PFSK-1 (cell line): ENCODE measurements around the gene TMEM181.

ENCODE experiments used
- FOXP2 ChIP-seq: optimal IDR thresholded peaks from 2 replicates; pipeline ENCODE3; 2011; ENCODE audit warnings: borderline replicate concordance, control low read depth, inconsistent platforms; ENCODE audit not compliant: insufficient read depth; ENCODE audit errors: extremely low read length, extremely low read depth
- POLR2AphosphoS5 ChIP-seq: IDR thresholded peaks from 2 replicates; pipeline ENCODE4 v1.6.1; 2012; ENCODE audit warnings: low read depth, mild to moderate bottlenecking, control low read depth, low read length, moderate library complexity
- SIN3A ChIP-seq: IDR thresholded peaks from 2 replicates; pipeline ENCODE4 v1.6.1; 2012; ENCODE audit warnings: mild to moderate bottlenecking, low read length, moderate library complexity, borderline replicate concordance; ENCODE audit not compliant: insufficient read depth
- TAF1 ChIP-seq: IDR thresholded peaks from 2 replicates; pipeline ENCODE4 v1.6.1; 2012; ENCODE audit warnings: low read length, control low read depth, borderline replicate concordance; ENCODE audit not compliant: insufficient read depth
- TF ChIP-seq, protein P1 (sequence below), 2 experiments: IDR thresholded peaks; 2 replicates each; pipeline versions ENCODE4 v1.6.1 to v1.8.0; 2011 to 2012; ENCODE audit warnings: low read depth in 2 of 2, low read length in 2 of 2, control low read depth in 1 of 2, inconsistent platforms in 1 of 2, mild to moderate bottlenecking in 1 of 2, moderate library complexity in 1 of 2; ENCODE audit not compliant: insufficient read depth in 1 of 2

Gene TMEM181

GRCh38 chr6:158609455-158610155 lies 49.7 kb downstream of the TMEM181 start:
- TF ChIP-seq, protein P1, sequence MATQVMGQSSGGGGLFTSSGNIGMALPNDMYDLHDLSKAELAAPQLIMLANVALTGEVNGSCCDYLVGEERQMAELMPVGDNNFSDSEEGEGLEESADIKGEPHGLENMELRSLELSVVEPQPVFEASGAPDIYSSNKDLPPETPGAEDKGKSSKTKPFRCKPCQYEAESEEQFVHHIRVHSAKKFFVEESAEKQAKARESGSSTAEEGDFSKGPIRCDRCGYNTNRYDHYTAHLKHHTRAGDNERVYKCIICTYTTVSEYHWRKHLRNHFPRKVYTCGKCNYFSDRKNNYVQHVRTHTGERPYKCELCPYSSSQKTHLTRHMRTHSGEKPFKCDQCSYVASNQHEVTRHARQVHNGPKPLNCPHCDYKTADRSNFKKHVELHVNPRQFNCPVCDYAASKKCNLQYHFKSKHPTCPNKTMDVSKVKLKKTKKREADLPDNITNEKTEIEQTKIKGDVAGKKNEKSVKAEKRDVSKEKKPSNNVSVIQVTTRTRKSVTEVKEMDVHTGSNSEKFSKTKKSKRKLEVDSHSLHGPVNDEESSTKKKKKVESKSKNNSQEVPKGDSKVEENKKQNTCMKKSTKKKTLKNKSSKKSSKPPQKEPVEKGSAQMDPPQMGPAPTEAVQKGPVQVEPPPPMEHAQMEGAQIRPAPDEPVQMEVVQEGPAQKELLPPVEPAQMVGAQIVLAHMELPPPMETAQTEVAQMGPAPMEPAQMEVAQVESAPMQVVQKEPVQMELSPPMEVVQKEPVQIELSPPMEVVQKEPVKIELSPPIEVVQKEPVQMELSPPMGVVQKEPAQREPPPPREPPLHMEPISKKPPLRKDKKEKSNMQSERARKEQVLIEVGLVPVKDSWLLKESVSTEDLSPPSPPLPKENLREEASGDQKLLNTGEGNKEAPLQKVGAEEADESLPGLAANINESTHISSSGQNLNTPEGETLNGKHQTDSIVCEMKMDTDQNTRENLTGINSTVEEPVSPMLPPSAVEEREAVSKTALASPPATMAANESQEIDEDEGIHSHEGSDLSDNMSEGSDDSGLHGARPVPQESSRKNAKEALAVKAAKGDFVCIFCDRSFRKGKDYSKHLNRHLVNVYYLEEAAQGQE (IDR thresholded peaks at IDR 0.05; ENCODE audit: insufficient read depth in 1 of 2, low read depth in 2 of 2, low read length in 2 of 2) = no peak
- TF ChIP-seq FOXP2 (no peak), POLR2AphosphoS5 (no peak)

DNA sequence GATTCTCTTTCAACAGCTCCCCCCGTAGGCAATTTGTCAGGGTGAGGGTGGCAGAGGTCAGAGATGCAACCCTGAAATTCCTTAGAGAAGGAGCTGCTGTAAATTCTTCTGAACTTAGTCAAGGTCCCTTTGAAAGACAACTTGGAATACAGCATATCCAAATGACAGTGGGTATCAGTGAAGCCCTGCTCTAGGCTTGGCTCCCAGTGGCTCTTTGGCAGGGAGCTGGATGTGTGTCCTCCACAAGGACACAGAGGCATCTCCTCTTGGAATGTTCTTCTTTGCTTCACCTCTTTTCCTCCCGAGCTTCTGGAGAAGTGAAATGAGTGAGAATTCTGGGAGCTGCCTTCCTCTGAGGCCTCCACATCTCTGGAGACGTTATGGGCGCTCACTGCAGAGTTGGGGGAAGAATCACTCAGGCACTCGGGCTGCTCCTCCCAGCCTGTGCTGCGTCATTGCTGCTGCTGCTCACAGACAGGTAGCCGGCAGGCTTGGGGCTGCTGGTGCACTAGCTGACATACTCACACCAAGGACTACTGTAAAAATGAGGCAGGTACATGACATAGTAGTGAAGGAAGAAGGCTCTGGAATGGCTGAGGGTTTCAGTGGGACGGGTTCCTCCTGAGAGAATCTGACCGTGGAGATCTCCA lies 50.6 kb downstream of the TMEM181 start:
- no peak for TF ChIP-seq SIN3A
- TF ChIP-seq POLR2AphosphoS5 = no peak
- no peak for TF ChIP-seq FOXP2
- TF ChIP-seq, protein P1 (IDR thresholded peaks at IDR 0.05; ENCODE audit: insufficient read depth in 1 of 2, low read depth in 2 of 2, low read length in 2 of 2) = no peak
- no peak for TF ChIP-seq TAF1

- TF ChIP-seq SIN3A (no peak), POLR2AphosphoS5 (no peak), FOXP2 (no peak), TAF1 (no peak)
- TF ChIP-seq, protein P1 (IDR thresholded peaks at IDR 0.05; ENCODE audit: insufficient read depth in 1 of 2, low read depth in 2 of 2, low read length in 2 of 2) = no peak
Observed at GRCh38 chr6:158611039-158611438, 51.1 kb downstream of the TMEM181 start.

DNA sequence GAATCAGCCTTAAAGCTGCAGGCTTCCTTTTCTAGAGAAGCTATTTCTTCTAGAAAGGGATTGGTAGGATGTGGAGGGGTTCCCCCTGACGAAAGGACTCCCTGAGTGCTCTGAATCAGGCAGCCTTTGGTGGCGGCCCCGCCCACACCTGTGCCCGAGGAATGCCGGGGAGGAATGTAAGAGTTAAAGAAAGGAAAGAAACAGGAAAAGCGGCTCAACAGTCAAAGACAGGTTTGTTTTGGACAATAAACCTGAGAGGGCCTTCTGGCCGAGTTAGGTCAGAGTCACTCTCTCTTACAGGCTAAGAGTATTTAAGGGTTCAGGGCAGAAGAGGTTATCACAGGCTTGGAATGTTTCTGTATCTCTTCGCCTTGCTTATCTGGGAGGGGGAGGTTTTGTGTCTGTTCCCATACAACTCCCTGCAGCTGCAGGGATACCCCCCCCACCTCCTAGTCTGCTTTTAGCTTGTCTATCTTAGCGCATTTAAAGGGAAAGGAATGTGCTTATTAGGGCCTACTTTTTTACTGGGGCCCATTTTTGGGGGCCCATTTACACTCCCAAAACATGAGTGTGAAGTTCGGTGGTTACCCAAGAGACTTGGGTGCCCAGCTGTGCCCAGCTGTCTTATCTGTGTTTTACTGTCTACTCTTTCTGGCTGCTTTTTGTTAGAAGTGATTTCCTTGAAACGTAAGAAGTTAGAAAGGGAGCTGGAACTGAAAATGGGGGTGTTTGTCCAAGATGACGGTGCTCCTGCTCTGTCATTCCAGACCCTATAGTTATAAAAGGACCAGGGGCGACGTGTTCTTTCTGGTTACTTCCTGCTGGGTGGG lies 51.9 kb downstream of the TMEM181 start:
- TF ChIP-seq TAF1 (no peak), POLR2AphosphoS5 (no peak), FOXP2 (no peak), SIN3A (no peak)
- TF ChIP-seq, protein P1 (IDR thresholded peaks at IDR 0.05; ENCODE audit: insufficient read depth in 1 of 2, low read depth in 2 of 2, low read length in 2 of 2) = no peak
